Activated T-cell treated with anti-CD3 and anti-CD28 coated beads, Interleukin-2, amount 50 U/mL, for 48 hours (primary cell): ENCODE results near the gene ADGRE1.
A peak's percentile ranks its signal among the peaks of the same experiment; 100 is the strongest.

Experiments
- DNase-seq, 2 experiments: peaks; one replicate each; pipeline ENCODE4 v3.0.0-alpha.2; 2020

The ADGRE1 gene

DNA sequence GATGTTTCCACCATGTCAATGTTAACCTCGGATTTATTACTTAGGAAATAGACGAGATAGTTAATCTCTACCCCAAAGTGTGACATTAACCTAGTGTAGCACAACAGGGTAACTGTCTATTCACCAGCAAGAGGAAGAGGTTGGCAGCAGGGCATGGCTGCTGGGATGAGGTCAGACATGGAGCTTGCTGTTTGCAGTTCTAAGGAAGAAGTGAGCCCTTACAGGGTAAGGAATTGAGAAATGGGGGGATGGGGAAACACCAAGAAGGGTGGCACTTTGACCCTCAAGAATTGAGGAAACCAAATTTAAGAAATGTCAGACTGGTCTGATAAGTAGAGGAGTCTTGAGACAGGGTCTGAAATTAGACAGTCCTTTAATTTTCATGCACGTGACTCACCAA, 71.4 kb downstream of the ADGRE1 start:
- no peak for DNase-seq

GRCh38 chr19:6963244-6963852, 76.0 kb downstream of the ADGRE1 start:
- DNase-seq: no peak

GRCh38 chr19:6963937-6964336, 76.6 kb downstream of the ADGRE1 start:
- peak; percentile 63 to 65 for DNase-seq

DNA sequence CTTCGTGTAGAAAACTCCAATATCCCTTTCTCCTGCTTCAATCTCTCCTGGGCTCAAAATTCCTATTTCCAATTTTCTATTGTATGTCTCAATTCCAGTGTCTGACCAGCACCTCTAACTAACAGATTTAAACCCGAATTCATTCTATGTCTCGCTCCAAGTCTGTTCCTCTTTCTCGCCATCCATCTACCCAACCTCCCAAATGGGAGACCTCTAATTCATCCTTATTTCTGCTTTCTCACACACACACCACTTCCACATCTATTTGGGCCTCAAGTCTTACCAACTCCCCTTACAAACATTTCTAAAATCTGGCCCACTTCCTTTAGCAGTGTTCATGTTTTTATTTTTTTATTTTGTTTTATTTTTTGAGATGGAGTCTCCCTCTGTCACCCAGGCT, 80.6 kb downstream of the ADGRE1 start:
- DNase-seq: no peak

- DNase-seq: no peak
Observed at GRCh38 chr19:6969490-6969889, 82.1 kb downstream of the ADGRE1 start.

DNA sequence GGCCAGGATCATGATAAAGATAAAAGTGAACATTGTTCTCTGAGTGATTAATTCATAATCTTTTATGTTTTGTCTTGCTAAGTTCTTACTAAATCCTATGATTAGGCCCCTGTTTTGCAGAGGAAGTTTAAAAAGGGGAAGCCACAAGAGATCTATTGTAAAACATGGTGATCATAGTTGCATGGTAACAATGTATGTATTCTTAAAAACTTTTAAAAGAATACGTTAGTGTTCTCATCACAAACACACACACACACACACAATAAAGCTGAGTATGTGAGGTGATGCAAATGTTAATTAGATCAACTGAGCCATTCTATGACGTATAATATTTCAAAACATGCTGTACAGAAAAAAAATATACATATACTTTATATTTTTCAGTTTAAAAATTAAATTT, 82.6 kb downstream of the ADGRE1 start:
- DNase-seq: no peak

GRCh38 chr19:6970443-6970842, 83.1 kb downstream of the ADGRE1 start:
- no peak for DNase-seq

GRCh38 chr19:6971366-6971765, 84.0 kb downstream of the ADGRE1 start:
- no peak for DNase-seq

- DNase-seq: no peak
Observed at GRCh38 chr19:6976197-6976596, 88.8 kb downstream of the ADGRE1 start.

- peak in 1 of 2 experiments; percentile 20 for DNase-seq
Observed at GRCh38 chr19:6979399-6979798, 92.0 kb downstream of the ADGRE1 start.

- DNase-seq: no peak
Observed at GRCh38 chr19:6983448-6983847, 96.1 kb downstream of the ADGRE1 start.

- no peak for DNase-seq
Observed at GRCh38 chr19:6987850-6988249, 100.5 kb downstream of the ADGRE1 start.

DNA sequence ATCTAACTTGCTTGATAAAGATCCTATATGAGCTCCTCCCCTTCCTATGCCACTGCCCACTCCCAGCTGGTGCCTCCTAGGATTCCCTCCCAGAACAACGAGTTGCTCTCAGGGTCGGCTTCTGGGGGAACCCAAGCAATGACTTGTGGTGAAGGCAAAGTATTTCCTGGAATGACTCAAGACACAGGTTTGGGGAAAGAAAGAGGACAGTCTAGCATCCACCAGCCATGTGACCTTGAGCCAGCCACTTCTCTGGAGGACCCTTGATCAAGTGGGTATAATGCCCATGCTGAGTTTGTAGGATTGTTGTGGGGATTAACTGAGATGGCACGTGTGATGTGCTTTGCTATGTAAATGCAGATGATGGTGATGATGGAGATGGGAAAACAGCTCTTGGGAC, 100.9 kb downstream of the ADGRE1 start:
- no peak for DNase-seq
